GM19438 (cell line): ENCODE data around the gene CWC27.

Experiments used
- ATAC-seq: cut with Tn5 transposase; IDR thresholded peaks from one replicate; pipeline ENCODE4 v1.9.1; 2021; ENCODE audit warnings: low read depth; ENCODE audit not compliant: unreplicated experiment

Gene CWC27

GRCh38 chr5:64968591-64969110, 199.9 kb downstream of the CWC27 start:
- ATAC-seq: no peak

GRCh38 chr5:64969578-64969977, 200.8 kb downstream of the CWC27 start:
- ATAC-seq: no peak

GRCh38 chr5:64971513-64971912, 202.8 kb downstream of the CWC27 start:
- ATAC-seq: no peak

- no peak for ATAC-seq
Measured at GRCh38 chr5:64971990-64972389, 203.3 kb downstream of the CWC27 start.

GRCh38 chr5:64972591-64972990, 203.9 kb downstream of the CWC27 start:
- no peak for ATAC-seq

GRCh38 chr5:64973215-64973614, 204.5 kb downstream of the CWC27 start:
- ATAC-seq: no peak

- ATAC-seq: no peak
Measured at GRCh38 chr5:64977779-64978178, 209.0 kb downstream of the CWC27 start.

- ATAC-seq: no peak
Measured at GRCh38 chr5:64978546-64978945, 209.8 kb downstream of the CWC27 start.

GRCh38 chr5:64979531-64979930, 210.8 kb downstream of the CWC27 start:
- no peak for ATAC-seq

GRCh38 chr5:64980176-64980575, 211.4 kb downstream of the CWC27 start:
- ATAC-seq: no peak

- ATAC-seq: no peak
Measured at GRCh38 chr5:64987768-64988167, 219.0 kb downstream of the CWC27 start.

- no peak for ATAC-seq
Measured at GRCh38 chr5:65009207-65009606, 240.5 kb downstream of the CWC27 start.

- no peak for ATAC-seq
Measured at GRCh38 chr5:65010841-65011240, 242.1 kb downstream of the CWC27 start.

- no peak for ATAC-seq
Measured at GRCh38 chr5:65012301-65012892, 243.7 kb downstream of the CWC27 start.

- no peak for ATAC-seq
Measured at GRCh38 chr5:65013166-65013565, 244.4 kb downstream of the CWC27 start.

- ATAC-seq: no peak
Measured at GRCh38 chr5:65014769-65015168, 246.0 kb downstream of the CWC27 start.

GRCh38 chr5:65015767-65016166, 247.0 kb downstream of the CWC27 start:
- ATAC-seq: no peak

- no peak for ATAC-seq
Measured at GRCh38 chr5:65017636-65018035, 248.9 kb downstream of the CWC27 start.

GRCh38 chr5:65018763-65019162, 250.0 kb downstream of the CWC27 start:
- ATAC-seq: no peak

- no peak for ATAC-seq
Measured at GRCh38 chr5:65020492-65020891, 251.8 kb downstream of the CWC27 start.

GRCh38 chr5:65021527-65022226, 252.9 kb downstream of the CWC27 start:
- ATAC-seq: peak; percentile 67

GRCh38 chr5:65022932-65023331, 254.2 kb downstream of the CWC27 start:
- ATAC-seq: no peak
